Peyer's patch (tissue), 4 donors: Measurements from ENCODE around the gene FANCE.

Experiments
- POLR2A ChIP-seq, 2 donors: fragments of 450-650 bp; IDR thresholded peaks; one replicate each; pipeline ENCODE4 v1.5.1; 2017; ENCODE audit warnings: antibody characterized with exemption in 2 of 2, mild to moderate bottlenecking in 2 of 2, moderate library complexity in 2 of 2
- TF ChIP-seq, protein P1 (sequence below), 6 experiments: fragments of 450-650 bp in 4 of 6; fragments of 200-600 bp in 2 of 6; sonication (generic) in 1 of 6; IDR thresholded peaks; one replicate each; pipeline ENCODE4 v1.5.1; 2017 to 2019; ENCODE audit warnings: antibody characterized with exemption in 6 of 6, mild to moderate bottlenecking in 3 of 6, moderate library complexity in 1 of 6

DNA sequence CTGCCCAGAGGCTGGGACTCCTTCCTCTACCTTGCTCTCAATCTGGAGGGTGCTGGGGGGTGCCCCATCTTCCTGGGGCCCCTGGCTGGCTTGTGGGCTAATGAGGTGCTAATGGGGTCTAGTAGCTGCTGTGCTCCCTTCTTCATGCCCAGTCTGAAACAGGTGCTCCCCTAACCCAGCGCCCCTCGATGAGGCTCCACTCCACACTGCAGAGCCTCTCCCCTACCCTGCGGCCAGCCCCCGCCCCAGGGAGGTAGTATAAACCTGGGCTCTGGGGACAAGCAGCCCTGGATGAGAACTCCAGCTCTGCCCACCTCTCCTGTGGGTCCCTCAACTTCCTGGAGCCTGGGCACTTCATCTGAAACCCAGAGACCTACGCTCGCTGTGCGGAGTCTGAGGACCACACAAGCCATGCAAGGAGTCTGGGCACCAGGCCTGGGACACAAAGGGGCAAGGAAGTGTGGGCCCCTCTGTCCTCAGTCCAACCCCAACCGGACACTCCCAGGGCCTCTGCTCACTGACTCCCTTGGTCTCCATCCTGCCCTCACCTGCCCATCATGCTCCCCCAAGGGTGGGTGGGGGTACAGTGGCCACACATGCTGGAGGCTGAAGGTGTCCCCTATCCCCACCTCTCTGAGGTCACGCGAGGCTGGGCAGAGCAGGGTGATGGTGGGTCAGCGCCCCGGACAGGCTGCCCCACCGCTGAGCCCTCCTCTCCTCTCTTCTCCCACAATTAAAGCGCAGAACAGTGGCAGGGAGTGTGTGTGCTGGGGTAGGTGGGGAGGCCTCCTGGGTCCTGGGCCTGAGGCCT is 22.2 kb downstream of the FANCE start:
- TF ChIP-seq, protein P1, sequence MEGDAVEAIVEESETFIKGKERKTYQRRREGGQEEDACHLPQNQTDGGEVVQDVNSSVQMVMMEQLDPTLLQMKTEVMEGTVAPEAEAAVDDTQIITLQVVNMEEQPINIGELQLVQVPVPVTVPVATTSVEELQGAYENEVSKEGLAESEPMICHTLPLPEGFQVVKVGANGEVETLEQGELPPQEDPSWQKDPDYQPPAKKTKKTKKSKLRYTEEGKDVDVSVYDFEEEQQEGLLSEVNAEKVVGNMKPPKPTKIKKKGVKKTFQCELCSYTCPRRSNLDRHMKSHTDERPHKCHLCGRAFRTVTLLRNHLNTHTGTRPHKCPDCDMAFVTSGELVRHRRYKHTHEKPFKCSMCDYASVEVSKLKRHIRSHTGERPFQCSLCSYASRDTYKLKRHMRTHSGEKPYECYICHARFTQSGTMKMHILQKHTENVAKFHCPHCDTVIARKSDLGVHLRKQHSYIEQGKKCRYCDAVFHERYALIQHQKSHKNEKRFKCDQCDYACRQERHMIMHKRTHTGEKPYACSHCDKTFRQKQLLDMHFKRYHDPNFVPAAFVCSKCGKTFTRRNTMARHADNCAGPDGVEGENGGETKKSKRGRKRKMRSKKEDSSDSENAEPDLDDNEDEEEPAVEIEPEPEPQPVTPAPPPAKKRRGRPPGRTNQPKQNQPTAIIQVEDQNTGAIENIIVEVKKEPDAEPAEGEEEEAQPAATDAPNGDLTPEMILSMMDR (IDR thresholded peaks at IDR 0.05): no peak
- TF ChIP-seq POLR2A (IDR thresholded peaks at IDR 0.05): no peak
